GM12892 (cell line): ENCODE data around the gene SGPP2.

ENCODE experiments used
- POLR2AphosphoS5 ChIP-seq: IDR thresholded peaks from 2 replicates; pipeline ENCODE4 v1.6.1; 2011; ENCODE audit warnings: low read depth, low read length, control low read depth
- TAF1 ChIP-seq: IDR thresholded peaks from 2 replicates; pipeline ENCODE4 v1.6.1; 2011; ENCODE audit warnings: low read depth, mild to moderate bottlenecking, control low read depth, low read length, borderline replicate concordance

DNA sequence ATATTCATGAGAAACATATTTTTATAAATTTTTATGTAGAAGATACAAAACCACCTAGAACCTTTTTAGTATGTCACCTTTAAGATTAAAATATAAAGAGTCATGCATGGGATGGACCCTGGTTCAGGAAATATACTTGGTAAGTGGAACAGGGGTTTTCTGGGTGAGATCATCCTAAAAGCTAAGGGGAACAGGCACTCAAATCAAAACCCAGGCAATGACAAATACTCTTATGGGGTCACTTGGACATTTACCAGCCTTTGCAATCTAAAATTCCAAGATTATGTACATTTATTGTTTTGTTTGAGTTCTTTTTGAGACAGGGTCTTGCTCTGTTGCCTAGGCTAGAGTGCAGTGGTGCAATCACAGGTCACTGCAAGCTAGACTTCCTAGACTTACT lies 65.8 kb downstream of the SGPP2 start:
- TF ChIP-seq POLR2AphosphoS5 (no peak), TAF1 (no peak)
